HepG2 (cell line): ENCODE data around the gene VARS2. TPM values are rescaled to one million over a fixed set of nuclear protein-coding genes. Genes with fewer than 3 reads are reported as not detected.

Source experiments
- AFF4 ChIP-seq: sonication (generic); formaldehyde crosslinking; IDR thresholded peaks from 2 replicates; pipeline ENCODE4 v1.4.0; 2020; ENCODE audit warnings: missing genetic modification reagents
- GABPA ChIP-seq, 2 experiments: IDR thresholded peaks; 2 replicates each; pipeline ENCODE4 v1.6.1; 2011 to 2016; ENCODE audit warnings: low read depth in 2 of 2, low read length in 1 of 2, missing biosample characterization in 1 of 2, missing genetic modification characterization in 1 of 2
- GATA4 ChIP-seq: sonication (generic); IDR thresholded peaks from 2 replicates; pipeline ENCODE4 v1.6.1; 2016; ENCODE audit warnings: antibody characterized with exemption, low read depth, borderline replicate concordance
- IKZF4 ChIP-seq: sonication (generic); formaldehyde crosslinking; IDR thresholded peaks from 2 replicates; pipeline ENCODE4 v1.5.1; 2020; ENCODE audit warnings: borderline replicate concordance, mild to moderate bottlenecking, low read depth, missing genetic modification reagents; ENCODE audit errors: not compliant biosample characterization
- SIX1 ChIP-seq: sonication (generic); formaldehyde crosslinking; IDR thresholded peaks from 2 replicates; pipeline ENCODE4 v1.4.0; 2020; ENCODE audit warnings: missing genetic modification reagents, borderline replicate concordance
- ZNF468 ChIP-seq: sonication (generic); formaldehyde crosslinking; IDR thresholded peaks from 2 replicates; pipeline ENCODE4 v1.8.0; 2022; ENCODE audit warnings: mild to moderate bottlenecking, moderate library complexity, missing genetic modification reagents
- ZNF749 ChIP-seq: sonication (generic); formaldehyde crosslinking; IDR thresholded peaks from 2 replicates; pipeline ENCODE4 v1.8.0; 2022; ENCODE audit warnings: mild to moderate bottlenecking, missing genetic modification reagents, moderate library complexity, borderline replicate concordance
- polyA plus RNA-seq, 8 experiments: library from polyadenylated mRNA; depleted of rRNA in 3 of 8; stranded (reverse) in 7 of 8; unstranded in 1 of 8; fragments of >200 nt; fragmentation: Illumina TruSeq in 4 of 8; extraction: Trizol in 4 of 8; gene quantifications; 2 replicates each; pipeline versions ENCODE4 v1.2.1 to v1.2.3, GENCODE V29; 2011 to 2016; ENCODE audit warnings: low read depth in 4 of 8, missing spikeins in 1 of 8, mixed read lengths in 1 of 8; ENCODE audit not compliant: insufficient read depth in 1 of 8
- total RNA-seq, 5 experiments: library from RNA; depleted of rRNA; stranded (reverse); fragments of >200 nt; fragmentation: Illumina TruSeq; extraction: Trizol; gene quantifications; 2 replicates each; pipeline ENCODE4 v1.2.3, GENCODE V29; 2016; ENCODE audit warnings: low read depth in 1 of 5
- TF ChIP-seq, protein P1 (sequence below): sonication (generic); formaldehyde crosslinking; IDR thresholded peaks from 2 replicates; pipeline ENCODE4 v1.5.1; 2020; ENCODE audit warnings: mild to moderate bottlenecking, missing genetic modification reagents, borderline replicate concordance
- TF ChIP-seq, protein P2 (sequence below): sonication (generic); formaldehyde crosslinking; IDR thresholded peaks from 2 replicates; pipeline ENCODE4 v1.4.0; 2020; ENCODE audit warnings: missing genetic modification reagents

Gene VARS2
- total and polyA plus RNA-seq, 2 of the 13 experiments (the other 11 are each of a cell fraction or from before 2014, with no cell fraction given) = 61.8 to 71.8 TPM

GRCh38 chr6:30884521-30885480 lies 29.2 kb upstream of the VARS2 start (continued):
- TF ChIP-seq, protein P1, sequence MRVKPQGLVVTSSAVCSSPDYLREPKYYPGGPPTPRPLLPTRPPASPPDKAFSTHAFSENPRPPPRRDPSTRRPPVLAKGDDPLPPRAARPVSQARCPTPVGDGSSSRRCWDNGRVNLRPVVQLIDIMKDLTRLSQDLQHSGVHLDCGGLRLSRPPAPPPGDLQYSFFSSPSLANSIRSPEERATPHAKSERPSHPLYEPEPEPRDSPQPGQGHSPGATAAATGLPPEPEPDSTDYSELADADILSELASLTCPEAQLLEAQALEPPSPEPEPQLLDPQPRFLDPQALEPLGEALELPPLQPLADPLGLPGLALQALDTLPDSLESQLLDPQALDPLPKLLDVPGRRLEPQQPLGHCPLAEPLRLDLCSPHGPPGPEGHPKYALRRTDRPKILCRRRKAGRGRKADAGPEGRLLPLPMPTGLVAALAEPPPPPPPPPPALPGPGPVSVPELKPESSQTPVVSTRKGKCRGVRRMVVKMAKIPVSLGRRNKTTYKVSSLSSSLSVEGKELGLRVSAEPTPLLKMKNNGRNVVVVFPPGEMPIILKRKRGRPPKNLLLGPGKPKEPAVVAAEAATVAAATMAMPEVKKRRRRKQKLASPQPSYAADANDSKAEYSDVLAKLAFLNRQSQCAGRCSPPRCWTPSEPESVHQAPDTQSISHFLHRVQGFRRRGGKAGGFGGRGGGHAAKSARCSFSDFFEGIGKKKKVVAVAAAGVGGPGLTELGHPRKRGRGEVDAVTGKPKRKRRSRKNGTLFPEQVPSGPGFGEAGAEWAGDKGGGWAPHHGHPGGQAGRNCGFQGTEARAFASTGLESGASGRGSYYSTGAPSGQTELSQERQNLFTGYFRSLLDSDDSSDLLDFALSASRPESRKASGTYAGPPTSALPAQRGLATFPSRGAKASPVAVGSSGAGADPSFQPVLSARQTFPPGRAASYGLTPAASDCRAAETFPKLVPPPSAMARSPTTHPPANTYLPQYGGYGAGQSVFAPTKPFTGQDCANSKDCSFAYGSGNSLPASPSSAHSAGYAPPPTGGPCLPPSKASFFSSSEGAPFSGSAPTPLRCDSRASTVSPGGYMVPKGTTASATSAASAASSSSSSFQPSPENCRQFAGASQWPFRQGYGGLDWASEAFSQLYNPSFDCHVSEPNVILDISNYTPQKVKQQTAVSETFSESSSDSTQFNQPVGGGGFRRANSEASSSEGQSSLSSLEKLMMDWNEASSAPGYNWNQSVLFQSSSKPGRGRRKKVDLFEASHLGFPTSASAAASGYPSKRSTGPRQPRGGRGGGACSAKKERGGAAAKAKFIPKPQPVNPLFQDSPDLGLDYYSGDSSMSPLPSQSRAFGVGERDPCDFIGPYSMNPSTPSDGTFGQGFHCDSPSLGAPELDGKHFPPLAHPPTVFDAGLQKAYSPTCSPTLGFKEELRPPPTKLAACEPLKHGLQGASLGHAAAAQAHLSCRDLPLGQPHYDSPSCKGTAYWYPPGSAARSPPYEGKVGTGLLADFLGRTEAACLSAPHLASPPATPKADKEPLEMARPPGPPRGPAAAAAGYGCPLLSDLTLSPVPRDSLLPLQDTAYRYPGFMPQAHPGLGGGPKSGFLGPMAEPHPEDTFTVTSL (CRISPR knock-in tag) = no peak
- no peak for TF ChIP-seq SIX1 (CRISPR knock-in tag)
- TF ChIP-seq, protein P2, sequence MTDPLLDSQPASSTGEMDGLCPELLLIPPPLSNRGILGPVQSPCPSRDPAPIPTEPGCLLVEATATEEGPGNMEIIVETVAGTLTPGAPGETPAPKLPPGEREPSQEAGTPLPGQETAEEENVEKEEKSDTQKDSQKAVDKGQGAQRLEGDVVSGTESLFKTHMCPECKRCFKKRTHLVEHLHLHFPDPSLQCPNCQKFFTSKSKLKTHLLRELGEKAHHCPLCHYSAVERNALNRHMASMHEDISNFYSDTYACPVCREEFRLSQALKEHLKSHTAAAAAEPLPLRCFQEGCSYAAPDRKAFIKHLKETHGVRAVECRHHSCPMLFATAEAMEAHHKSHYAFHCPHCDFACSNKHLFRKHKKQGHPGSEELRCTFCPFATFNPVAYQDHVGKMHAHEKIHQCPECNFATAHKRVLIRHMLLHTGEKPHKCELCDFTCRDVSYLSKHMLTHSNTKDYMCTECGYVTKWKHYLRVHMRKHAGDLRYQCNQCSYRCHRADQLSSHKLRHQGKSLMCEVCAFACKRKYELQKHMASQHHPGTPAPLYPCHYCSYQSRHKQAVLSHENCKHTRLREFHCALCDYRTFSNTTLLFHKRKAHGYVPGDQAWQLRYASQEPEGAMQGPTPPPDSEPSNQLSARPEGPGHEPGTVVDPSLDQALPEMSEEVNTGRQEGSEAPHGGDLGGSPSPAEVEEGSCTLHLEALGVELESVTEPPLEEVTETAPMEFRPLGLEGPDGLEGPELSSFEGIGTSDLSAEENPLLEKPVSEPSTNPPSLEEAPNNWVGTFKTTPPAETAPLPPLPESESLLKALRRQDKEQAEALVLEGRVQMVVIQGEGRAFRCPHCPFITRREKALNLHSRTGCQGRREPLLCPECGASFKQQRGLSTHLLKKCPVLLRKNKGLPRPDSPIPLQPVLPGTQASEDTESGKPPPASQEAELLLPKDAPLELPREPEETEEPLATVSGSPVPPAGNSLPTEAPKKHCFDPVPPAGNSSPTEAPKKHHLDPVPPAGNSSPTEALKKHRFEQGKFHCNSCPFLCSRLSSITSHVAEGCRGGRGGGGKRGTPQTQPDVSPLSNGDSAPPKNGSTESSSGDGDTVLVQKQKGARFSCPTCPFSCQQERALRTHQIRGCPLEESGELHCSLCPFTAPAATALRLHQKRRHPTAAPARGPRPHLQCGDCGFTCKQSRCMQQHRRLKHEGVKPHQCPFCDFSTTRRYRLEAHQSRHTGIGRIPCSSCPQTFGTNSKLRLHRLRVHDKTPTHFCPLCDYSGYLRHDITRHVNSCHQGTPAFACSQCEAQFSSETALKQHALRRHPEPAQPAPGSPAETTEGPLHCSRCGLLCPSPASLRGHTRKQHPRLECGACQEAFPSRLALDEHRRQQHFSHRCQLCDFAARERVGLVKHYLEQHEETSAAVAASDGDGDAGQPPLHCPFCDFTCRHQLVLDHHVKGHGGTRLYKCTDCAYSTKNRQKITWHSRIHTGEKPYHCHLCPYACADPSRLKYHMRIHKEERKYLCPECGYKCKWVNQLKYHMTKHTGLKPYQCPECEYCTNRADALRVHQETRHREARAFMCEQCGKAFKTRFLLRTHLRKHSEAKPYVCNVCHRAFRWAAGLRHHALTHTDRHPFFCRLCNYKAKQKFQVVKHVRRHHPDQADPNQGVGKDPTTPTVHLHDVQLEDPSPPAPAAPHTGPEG (CRISPR knock-in tag) = no peak
- TF ChIP-seq ZNF749 (CRISPR knock-in tag) = no peak
- TF ChIP-seq GATA4 = no peak
- TF ChIP-seq IKZF4 (CRISPR knock-in tag) = no peak
- no peak for TF ChIP-seq AFF4 (CRISPR knock-in tag)
- no peak for TF ChIP-seq GABPA (IDR thresholded peaks at IDR 0.05; ENCODE audit: low read depth, low read length)
- no peak for TF ChIP-seq GABPA (CRISPR knock-in tag; IDR thresholded peaks at IDR 0.05; ENCODE audit: low read depth)
- no peak for TF ChIP-seq ZNF468 (CRISPR knock-in tag)
